Liver (tissue), 3 donors: ENCODE data around the gene HTR3B.

ENCODE experiments used
- CTCF ChIP-seq: fragments of 150-350 bp; IDR thresholded peaks from 2 replicates; pipeline ENCODE4 v1.5.1; 2017; ENCODE audit warnings: improper control_type of control experiment, low read depth, low read length; ENCODE audit not compliant: missing input control
- SP1 ChIP-seq: IDR thresholded peaks from 2 replicates; pipeline ENCODE4 v1.6.1; 2018; ENCODE audit warnings: antibody characterized with exemption, mild to moderate bottlenecking
- donor health status: healthy.
- donor health status: healthy.

GRCh38 chr11:113935858-113936257, 31.3 kb downstream of the HTR3B start:
- TF ChIP-seq SP1 (no peak), CTCF (no peak)
